ENCODE results near the gene FUT8.

Gene FUT8

GRCh38 chr14:65476273-65476941, 63.9 kb downstream of the FUT8 start:
- TF ChIP-seq, protein P1, sequence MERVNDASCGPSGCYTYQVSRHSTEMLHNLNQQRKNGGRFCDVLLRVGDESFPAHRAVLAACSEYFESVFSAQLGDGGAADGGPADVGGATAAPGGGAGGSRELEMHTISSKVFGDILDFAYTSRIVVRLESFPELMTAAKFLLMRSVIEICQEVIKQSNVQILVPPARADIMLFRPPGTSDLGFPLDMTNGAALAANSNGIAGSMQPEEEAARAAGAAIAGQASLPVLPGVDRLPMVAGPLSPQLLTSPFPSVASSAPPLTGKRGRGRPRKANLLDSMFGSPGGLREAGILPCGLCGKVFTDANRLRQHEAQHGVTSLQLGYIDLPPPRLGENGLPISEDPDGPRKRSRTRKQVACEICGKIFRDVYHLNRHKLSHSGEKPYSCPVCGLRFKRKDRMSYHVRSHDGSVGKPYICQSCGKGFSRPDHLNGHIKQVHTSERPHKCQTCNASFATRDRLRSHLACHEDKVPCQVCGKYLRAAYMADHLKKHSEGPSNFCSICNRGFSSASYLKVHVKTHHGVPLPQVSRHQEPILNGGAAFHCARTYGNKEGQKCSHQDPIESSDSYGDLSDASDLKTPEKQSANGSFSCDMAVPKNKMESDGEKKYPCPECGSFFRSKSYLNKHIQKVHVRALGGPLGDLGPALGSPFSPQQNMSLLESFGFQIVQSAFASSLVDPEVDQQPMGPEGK (CRISPR knock-in tag; IDR thresholded peaks at IDR 0.05; ENCODE audit: borderline replicate concordance): no peak
- TF ChIP-seq TOX (CRISPR knock-in tag; IDR thresholded peaks at IDR 0.05; ENCODE audit: borderline replicate concordance) (no peak), CSDC2 (CRISPR knock-in tag; IDR thresholded peaks at IDR 0.05) (no peak), ESRRG (CRISPR knock-in tag; IDR thresholded peaks at IDR 0.05) (no peak), ZC3H10 (CRISPR knock-in tag; IDR thresholded peaks at IDR 0.05) (no peak), CSRNP3 (CRISPR knock-in tag; IDR thresholded peaks at IDR 0.05) (no peak), ZFP3 (CRISPR knock-in tag; IDR thresholded peaks at IDR 0.05) (no peak), PPARA (CRISPR knock-in tag; IDR thresholded peaks at IDR 0.05; ENCODE audit: borderline replicate concordance) (no peak), ZNF8 (CRISPR knock-in tag; IDR thresholded peaks at IDR 0.05) (no peak), SNAI2 (CRISPR knock-in tag; IDR thresholded peaks at IDR 0.05) (no peak)
- TF ChIP-seq, protein P2, sequence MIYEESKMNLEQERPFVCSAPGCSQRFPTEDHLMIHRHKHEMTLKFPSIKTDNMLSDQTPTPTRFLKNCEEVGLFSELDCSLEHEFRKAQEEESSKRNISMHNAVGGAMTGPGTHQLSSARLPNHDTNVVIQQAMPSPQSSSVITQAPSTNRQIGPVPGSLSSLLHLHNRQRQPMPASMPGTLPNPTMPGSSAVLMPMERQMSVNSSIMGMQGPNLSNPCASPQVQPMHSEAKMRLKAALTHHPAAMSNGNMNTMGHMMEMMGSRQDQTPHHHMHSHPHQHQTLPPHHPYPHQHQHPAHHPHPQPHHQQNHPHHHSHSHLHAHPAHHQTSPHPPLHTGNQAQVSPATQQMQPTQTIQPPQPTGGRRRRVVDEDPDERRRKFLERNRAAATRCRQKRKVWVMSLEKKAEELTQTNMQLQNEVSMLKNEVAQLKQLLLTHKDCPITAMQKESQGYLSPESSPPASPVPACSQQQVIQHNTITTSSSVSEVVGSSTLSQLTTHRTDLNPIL (CRISPR knock-in tag; IDR thresholded peaks at IDR 0.05; ENCODE audit: low read depth): no peak
- no peak for ATAC-seq

- no peak for ATAC-seq
- TF ChIP-seq, protein P3, sequence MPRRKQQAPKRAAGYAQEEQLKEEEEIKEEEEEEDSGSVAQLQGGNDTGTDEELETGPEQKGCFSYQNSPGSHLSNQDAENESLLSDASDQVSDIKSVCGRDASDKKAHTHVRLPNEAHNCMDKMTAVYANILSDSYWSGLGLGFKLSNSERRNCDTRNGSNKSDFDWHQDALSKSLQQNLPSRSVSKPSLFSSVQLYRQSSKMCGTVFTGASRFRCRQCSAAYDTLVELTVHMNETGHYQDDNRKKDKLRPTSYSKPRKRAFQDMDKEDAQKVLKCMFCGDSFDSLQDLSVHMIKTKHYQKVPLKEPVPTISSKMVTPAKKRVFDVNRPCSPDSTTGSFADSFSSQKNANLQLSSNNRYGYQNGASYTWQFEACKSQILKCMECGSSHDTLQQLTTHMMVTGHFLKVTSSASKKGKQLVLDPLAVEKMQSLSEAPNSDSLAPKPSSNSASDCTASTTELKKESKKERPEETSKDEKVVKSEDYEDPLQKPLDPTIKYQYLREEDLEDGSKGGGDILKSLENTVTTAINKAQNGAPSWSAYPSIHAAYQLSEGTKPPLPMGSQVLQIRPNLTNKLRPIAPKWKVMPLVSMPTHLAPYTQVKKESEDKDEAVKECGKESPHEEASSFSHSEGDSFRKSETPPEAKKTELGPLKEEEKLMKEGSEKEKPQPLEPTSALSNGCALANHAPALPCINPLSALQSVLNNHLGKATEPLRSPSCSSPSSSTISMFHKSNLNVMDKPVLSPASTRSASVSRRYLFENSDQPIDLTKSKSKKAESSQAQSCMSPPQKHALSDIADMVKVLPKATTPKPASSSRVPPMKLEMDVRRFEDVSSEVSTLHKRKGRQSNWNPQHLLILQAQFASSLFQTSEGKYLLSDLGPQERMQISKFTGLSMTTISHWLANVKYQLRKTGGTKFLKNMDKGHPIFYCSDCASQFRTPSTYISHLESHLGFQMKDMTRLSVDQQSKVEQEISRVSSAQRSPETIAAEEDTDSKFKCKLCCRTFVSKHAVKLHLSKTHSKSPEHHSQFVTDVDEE (CRISPR knock-in tag; IDR thresholded peaks at IDR 0.05): no peak
- TF ChIP-seq, protein P2 (CRISPR knock-in tag; IDR thresholded peaks at IDR 0.05; ENCODE audit: low read depth): no peak
- TF ChIP-seq ZC3H10 (CRISPR knock-in tag; IDR thresholded peaks at IDR 0.05) (no peak), ZNF8 (CRISPR knock-in tag; IDR thresholded peaks at IDR 0.05) (no peak), ZNF565 (CRISPR knock-in tag; conservative IDR thresholded peaks at IDR 0.05; ENCODE audit: low read depth) (no peak), SNAI2 (CRISPR knock-in tag; IDR thresholded peaks at IDR 0.05) (no peak), OSR1 (CRISPR knock-in tag; IDR thresholded peaks at IDR 0.05) (no peak), PPARA (CRISPR knock-in tag; IDR thresholded peaks at IDR 0.05; ENCODE audit: borderline replicate concordance) (no peak), TOX (CRISPR knock-in tag; IDR thresholded peaks at IDR 0.05; ENCODE audit: borderline replicate concordance) (no peak), CSRNP3 (CRISPR knock-in tag; IDR thresholded peaks at IDR 0.05) (no peak), TCF4 (CRISPR knock-in tag; IDR thresholded peaks at IDR 0.05; ENCODE audit: borderline replicate concordance) (no peak), BACH2 (CRISPR knock-in tag; IDR thresholded peaks at IDR 0.05; ENCODE audit: borderline replicate concordance) (no peak), RARB (CRISPR knock-in tag; IDR thresholded peaks at IDR 0.05) (no peak), ESRRG (CRISPR knock-in tag; IDR thresholded peaks at IDR 0.05) (no peak), ARNTL (CRISPR knock-in tag; IDR thresholded peaks at IDR 0.05; ENCODE audit: borderline replicate concordance, low read depth) (no peak), GLIS3 (CRISPR knock-in tag; IDR thresholded peaks at IDR 0.05) (no peak)
- TF ChIP-seq, protein P4, sequence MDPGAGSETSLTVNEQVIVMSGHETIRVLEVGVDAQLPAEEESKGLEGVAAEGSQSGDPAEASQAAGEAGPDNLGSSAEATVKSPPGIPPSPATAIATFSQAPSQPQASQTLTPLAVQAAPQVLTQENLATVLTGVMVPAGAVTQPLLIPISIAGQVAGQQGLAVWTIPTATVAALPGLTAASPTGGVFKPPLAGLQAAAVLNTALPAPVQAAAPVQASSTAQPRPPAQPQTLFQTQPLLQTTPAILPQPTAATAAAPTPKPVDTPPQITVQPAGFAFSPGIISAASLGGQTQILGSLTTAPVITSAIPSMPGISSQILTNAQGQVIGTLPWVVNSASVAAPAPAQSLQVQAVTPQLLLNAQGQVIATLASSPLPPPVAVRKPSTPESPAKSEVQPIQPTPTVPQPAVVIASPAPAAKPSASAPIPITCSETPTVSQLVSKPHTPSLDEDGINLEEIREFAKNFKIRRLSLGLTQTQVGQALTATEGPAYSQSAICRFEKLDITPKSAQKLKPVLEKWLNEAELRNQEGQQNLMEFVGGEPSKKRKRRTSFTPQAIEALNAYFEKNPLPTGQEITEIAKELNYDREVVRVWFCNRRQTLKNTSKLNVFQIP (CRISPR knock-in tag; IDR thresholded peaks at IDR 0.05; ENCODE audit: borderline replicate concordance, low read depth): no peak
Observed at GRCh38 chr14:65476942-65477318, 64.4 kb downstream of the FUT8 start.
